NCI-H1436 treated with DMSO at 0.1 percent for 48 hours (cell line): ENCODE measurements around the gene ASXL2.
"Not testable (repeated sequence)": the region's sequence is repeated elsewhere in the genome, so short reads cannot be mapped to it uniquely, and the experiment has no call there.

Experiments
- DNase-seq: peaks from one replicate; lab custom pipeline; 2025; lab: John Stamatoyannopoulos, UW

ASXL2 gene

GRCh38 chr2:25891672-25892071 lies 13.4 kb upstream of the ASXL2 start:
- DNase-seq = no peak

- DNase-seq = no peak
Measured at GRCh38 chr2:25887624-25888242, 9.4 kb upstream of the ASXL2 start.

- no peak for DNase-seq
Measured at GRCh38 chr2:25885933-25886332, 7.6 kb upstream of the ASXL2 start.

- DNase-seq = no peak
Measured at GRCh38 chr2:25881764-25882163, 3.5 kb upstream of the ASXL2 start.

GRCh38 chr2:25879133-25879730 lies 945 bp upstream of the ASXL2 start:
- no peak for DNase-seq

- DNase-seq = no peak
Measured at GRCh38 chr2:25877431-25878360, 591 bp downstream of the ASXL2 start.

- no peak for DNase-seq
Measured at GRCh38 chr2:25872134-25872533, 6.2 kb downstream of the ASXL2 start.

GRCh38 chr2:25867396-25868003 lies 10.8 kb downstream of the ASXL2 start:
- DNase-seq = no peak

- DNase-seq = no peak
Measured at GRCh38 chr2:25856377-25856776, 21.9 kb downstream of the ASXL2 start.

- DNase-seq = no peak
Measured at GRCh38 chr2:25855065-25855464, 23.2 kb downstream of the ASXL2 start.

- DNase-seq = no peak
Measured at GRCh38 chr2:25854613-25855012, 23.7 kb downstream of the ASXL2 start.

GRCh38 chr2:25853038-25853638 lies 25.1 kb downstream of the ASXL2 start:
- no peak for DNase-seq

- no peak for DNase-seq
Measured at GRCh38 chr2:25851740-25852503, 26.4 kb downstream of the ASXL2 start.

- not testable (repeated sequence) for DNase-seq
Measured at GRCh38 chr2:25850400-25850799, 27.9 kb downstream of the ASXL2 start.

GRCh38 chr2:25849350-25849749 lies 28.9 kb downstream of the ASXL2 start:
- DNase-seq = not testable (repeated sequence)

GRCh38 chr2:25845843-25846505 lies 32.3 kb downstream of the ASXL2 start:
- DNase-seq = no peak

GRCh38 chr2:25844089-25844488 lies 34.2 kb downstream of the ASXL2 start:
- DNase-seq = no peak

GRCh38 chr2:25842155-25842554 lies 36.1 kb downstream of the ASXL2 start:
- DNase-seq = no peak

GRCh38 chr2:25838152-25838756 lies 40.0 kb downstream of the ASXL2 start:
- DNase-seq = no peak

- DNase-seq = no peak
Measured at GRCh38 chr2:25835906-25836305, 42.4 kb downstream of the ASXL2 start.
